ENCODE results near the gene GTF2IRD1. TPM values are rescaled to one million over a fixed set of nuclear protein-coding genes. Genes with fewer than 3 reads are reported as not detected.
A peak's percentile ranks its signal among the peaks of the same experiment; 100 is the strongest.

The GTF2IRD1 gene
- total RNA-seq, 2 donors from 2014 or later = not detected

DNA sequence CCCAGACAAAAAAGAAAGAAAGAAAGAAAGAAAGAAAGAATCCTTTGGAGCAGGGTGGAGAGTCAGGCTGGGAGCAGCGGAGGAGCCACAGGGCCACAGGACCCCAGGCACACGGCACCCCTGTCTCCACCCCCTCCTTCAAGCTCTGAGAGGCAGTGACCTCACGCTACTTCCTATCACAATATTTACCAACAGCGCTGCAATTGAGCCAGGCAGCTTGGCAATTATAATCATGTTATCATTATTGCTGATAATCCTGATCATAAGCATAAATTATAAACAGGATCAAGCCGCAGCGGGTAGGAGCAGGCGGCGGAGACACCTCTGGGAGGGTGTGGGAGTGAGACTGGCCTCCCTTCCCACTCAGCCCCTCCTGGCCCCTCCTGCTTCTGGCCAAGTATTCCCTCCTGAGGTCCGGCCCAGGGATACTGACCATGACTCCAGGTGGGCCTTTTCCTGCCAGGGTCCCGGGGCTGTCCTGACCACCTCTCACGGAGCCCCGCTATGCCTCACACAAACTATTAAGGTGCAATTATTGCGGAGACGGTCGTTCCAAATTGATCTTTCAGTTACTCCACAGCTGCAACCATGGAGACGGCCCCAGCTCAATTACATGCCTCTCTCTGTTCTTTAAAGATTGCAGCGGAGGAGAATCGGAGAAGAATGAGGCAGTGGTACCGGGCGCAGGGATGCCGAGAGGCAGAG is 10.0 kb upstream of the GTF2IRD1 start:
- Mint-ChIP-seq H3K9me3 (no peaks in the 10 kb centered on the region), H3K4me1 (ENCODE audit: low read depth in 2 of 2) (no peaks in the 10 kb centered on the region), H3K4me3 (no peak overlapping the region), H3K36me3 (no peaks in the 10 kb centered on the region), H3K27me3 (peaks cover 0 to 7% of the 10 kb centered on the region in 2 donors), H3K27ac (no peak overlapping the region)
- ATAC-seq (peak in 1 of 2 donors; percentile 43), DNase-seq (ENCODE audit: low spot score) (peak; percentile 38)

GRCh38 chr7:74449144-74449543 is 4.6 kb upstream of the GTF2IRD1 start:
- H3K27me3 Mint-ChIP-seq = peaks cover 10 to 14% of the 10 kb centered on the region in 2 donors
- no peak overlapping the region for H3K4me3 Mint-ChIP-seq
- no peaks in the 10 kb centered on the region for H3K36me3 Mint-ChIP-seq
- H3K4me1 Mint-ChIP-seq (ENCODE audit: low read depth in 2 of 2) = peaks cover 0 to 9% of the 10 kb centered on the region in 2 donors
- no peaks in the 10 kb centered on the region for H3K9me3 Mint-ChIP-seq
- no peak overlapping the region for H3K27ac Mint-ChIP-seq
- ATAC-seq (no peak), DNase-seq (ENCODE audit: low spot score) (no peak)

- Mint-ChIP-seq H3K27ac (no peak overlapping the region), H3K4me3 (no peak overlapping the region), H3K4me1 (ENCODE audit: low read depth in 2 of 2) (peaks cover 0 to 9% of the 10 kb centered on the region in 2 donors), H3K36me3 (no peaks in the 10 kb centered on the region), H3K27me3 (peaks cover 10 to 12% of the 10 kb centered on the region in 2 donors), H3K9me3 (no peaks in the 10 kb centered on the region)
- peak; percentile 64 for DNase-seq (ENCODE audit: low spot score)
- ATAC-seq = peak; percentile 42 to 71
Observed at GRCh38 chr7:74449809-74450397, 3.8 kb upstream of the GTF2IRD1 start.

DNA sequence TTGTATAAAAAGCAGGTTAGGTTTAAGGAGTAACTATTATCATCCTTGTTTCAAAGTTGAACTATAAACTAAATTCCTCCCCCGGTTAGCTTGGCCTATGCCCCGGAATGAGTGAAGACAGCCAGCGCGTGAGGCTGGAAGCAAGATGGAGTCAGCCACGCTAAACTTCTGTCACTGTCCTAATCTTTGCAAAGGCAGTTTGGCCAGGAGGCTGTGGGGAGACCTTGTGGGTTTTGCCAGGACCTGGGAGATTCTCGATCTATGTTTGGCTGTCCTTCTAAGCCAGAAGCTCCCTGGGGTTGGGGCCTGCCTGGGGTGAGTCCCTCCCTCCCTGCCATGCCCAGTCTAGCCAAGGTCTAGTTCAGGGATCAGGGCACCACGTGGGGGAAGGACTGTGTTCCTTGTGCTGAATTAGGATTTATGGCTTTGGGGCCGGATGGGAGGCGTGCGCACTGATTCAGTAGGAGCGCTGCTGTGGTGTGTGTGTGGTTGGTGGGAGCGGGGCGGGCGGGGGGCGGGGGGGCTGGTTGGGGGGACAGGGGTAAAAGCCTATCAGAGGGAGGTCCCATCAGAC is 871 bp upstream of the GTF2IRD1 start:
- H3K4me3 Mint-ChIP-seq = peak overlapping the region; percentile 53
- DNase-seq (ENCODE audit: low spot score) (peak; percentile 49), ATAC-seq (no peak)
- peak overlapping the region; percentile 26 to 62 for H3K27ac Mint-ChIP-seq
- no peaks in the 10 kb centered on the region for H3K9me3 Mint-ChIP-seq
- peaks cover 0 to 9% of the 10 kb centered on the region in 2 donors for H3K4me1 Mint-ChIP-seq (ENCODE audit: low read depth in 2 of 2)
- peaks cover 15 to 20% of the 10 kb centered on the region in 2 donors for H3K27me3 Mint-ChIP-seq
- H3K36me3 Mint-ChIP-seq = no peaks in the 10 kb centered on the region

DNA sequence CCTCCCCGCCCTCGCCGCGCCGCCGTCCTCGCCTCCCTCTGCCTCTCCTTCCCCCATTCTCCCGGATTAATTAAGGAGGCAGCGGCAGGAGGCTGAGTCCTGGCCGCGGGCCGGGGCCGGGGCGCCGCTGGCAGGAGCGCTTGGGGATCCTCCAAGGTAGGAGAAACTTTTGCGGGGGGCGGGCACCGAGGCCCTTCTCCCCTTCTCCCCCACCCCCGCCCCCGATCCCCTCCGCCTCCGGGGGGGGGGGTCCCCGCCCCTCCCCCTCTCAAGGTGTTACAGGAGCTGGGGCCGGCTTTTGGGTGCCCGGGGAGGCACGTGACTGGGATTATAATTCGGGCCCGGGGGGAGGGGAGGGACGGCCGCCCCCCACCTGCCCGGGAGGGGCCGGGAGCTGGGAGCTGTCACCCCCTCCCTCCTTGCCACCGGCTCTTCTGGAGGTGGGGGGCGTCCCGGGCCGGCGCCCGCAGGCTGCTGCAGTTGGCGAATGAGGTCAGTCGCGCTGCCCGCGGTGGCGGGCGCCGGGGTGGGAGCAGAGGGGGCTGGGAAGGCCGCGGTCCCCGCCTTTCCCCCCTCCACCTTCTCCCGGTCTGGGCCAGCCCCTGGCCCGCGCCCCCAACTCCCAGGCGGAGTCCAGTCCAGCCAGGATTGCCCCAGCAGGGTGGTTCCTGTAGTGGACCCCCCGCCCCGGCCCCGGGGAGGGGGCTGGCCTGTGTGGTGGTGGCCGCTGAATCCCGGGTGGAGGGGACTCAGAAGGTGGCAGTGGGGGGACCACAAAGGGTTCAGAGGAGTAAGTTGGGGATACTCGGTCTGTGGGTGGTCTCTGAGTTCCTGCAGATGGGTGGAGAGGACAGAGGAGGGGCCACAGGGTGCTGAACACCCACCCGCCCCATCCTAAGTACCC is 567 bp downstream of the GTF2IRD1 start:
- no peaks in the 10 kb centered on the region for H3K9me3 Mint-ChIP-seq
- no peak overlapping the region for H3K4me3 Mint-ChIP-seq
- peaks cover 15 to 20% of the 10 kb centered on the region in 2 donors for H3K27me3 Mint-ChIP-seq
- peak; percentile 57 for DNase-seq (ENCODE audit: low spot score)
- ATAC-seq = no peak
- peaks cover 0 to 9% of the 10 kb centered on the region in 2 donors for H3K4me1 Mint-ChIP-seq (ENCODE audit: low read depth in 2 of 2)
- H3K36me3 Mint-ChIP-seq = no peaks in the 10 kb centered on the region
- no peak overlapping the region for H3K27ac Mint-ChIP-seq

DNA sequence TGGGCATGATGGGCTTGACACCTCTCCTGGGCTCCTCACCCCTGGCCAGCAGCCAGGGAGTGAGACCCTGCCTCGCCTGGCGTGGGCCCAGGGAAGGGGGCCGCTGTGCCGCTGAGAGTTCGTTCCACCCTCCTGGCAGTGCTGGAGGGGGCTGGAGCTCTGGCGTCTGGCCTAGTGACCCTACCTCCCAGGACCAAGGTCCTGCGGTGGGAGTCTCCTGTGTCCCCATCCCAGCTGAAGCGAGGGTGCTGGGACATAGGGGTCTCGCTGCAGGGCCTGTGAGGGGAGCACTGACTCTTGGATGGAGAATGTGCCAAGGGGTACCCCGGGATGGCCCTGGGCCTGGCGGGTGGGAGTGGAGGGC is 1.2 kb downstream of the GTF2IRD1 start:
- Mint-ChIP-seq H3K9me3 (no peaks in the 10 kb centered on the region), H3K36me3 (no peaks in the 10 kb centered on the region), H3K4me3 (no peak overlapping the region), H3K4me1 (ENCODE audit: low read depth in 2 of 2) (peaks cover 0 to 9% of the 10 kb centered on the region in 2 donors), H3K27me3 (peaks cover 15 to 20% of the 10 kb centered on the region in 2 donors), H3K27ac (no peak overlapping the region)
- peak; percentile 53 for DNase-seq (ENCODE audit: low spot score)
- ATAC-seq = no peak

GRCh38 chr7:74455291-74455804 is 1.6 kb downstream of the GTF2IRD1 start:
- DNase-seq (ENCODE audit: low spot score) (peak; percentile 53), ATAC-seq (no peak)
- Mint-ChIP-seq H3K27ac (no peak overlapping the region), H3K36me3 (no peaks in the 10 kb centered on the region), H3K9me3 (no peaks in the 10 kb centered on the region), H3K4me1 (ENCODE audit: low read depth in 2 of 2) (peaks cover 0 to 9% of the 10 kb centered on the region in 2 donors), H3K27me3 (peaks cover 15 to 20% of the 10 kb centered on the region in 2 donors), H3K4me3 (no peak overlapping the region)

- no peaks in the 10 kb centered on the region for H3K36me3 Mint-ChIP-seq
- no peak overlapping the region for H3K27ac Mint-ChIP-seq
Observed at GRCh38 chr7:74455928-74456327, 2.2 kb downstream of the GTF2IRD1 start.

GRCh38 chr7:74457007-74457406 is 3.3 kb downstream of the GTF2IRD1 start:
- DNase-seq (ENCODE audit: low spot score) (no peak), ATAC-seq (no peak)
- Mint-ChIP-seq H3K4me3 (no peak overlapping the region), H3K9me3 (no peaks in the 10 kb centered on the region), H3K27ac (no peak overlapping the region), H3K4me1 (ENCODE audit: low read depth in 2 of 2) (peaks cover 0 to 9% of the 10 kb centered on the region in 2 donors), H3K27me3 (peaks cover 15 to 20% of the 10 kb centered on the region in 2 donors), H3K36me3 (no peaks in the 10 kb centered on the region)

More at GRCh38 chr7:74455928-74456327, 2.2 kb downstream of the GTF2IRD1 start:
- DNase-seq (ENCODE audit: low spot score) (peak; percentile 20), ATAC-seq (no peak)
- no peak overlapping the region for H3K4me3 Mint-ChIP-seq
- peaks cover 15 to 20% of the 10 kb centered on the region in 2 donors for H3K27me3 Mint-ChIP-seq
- H3K9me3 Mint-ChIP-seq = no peaks in the 10 kb centered on the region
- H3K4me1 Mint-ChIP-seq (ENCODE audit: low read depth in 2 of 2) = peaks cover 0 to 9% of the 10 kb centered on the region in 2 donors

DNA sequence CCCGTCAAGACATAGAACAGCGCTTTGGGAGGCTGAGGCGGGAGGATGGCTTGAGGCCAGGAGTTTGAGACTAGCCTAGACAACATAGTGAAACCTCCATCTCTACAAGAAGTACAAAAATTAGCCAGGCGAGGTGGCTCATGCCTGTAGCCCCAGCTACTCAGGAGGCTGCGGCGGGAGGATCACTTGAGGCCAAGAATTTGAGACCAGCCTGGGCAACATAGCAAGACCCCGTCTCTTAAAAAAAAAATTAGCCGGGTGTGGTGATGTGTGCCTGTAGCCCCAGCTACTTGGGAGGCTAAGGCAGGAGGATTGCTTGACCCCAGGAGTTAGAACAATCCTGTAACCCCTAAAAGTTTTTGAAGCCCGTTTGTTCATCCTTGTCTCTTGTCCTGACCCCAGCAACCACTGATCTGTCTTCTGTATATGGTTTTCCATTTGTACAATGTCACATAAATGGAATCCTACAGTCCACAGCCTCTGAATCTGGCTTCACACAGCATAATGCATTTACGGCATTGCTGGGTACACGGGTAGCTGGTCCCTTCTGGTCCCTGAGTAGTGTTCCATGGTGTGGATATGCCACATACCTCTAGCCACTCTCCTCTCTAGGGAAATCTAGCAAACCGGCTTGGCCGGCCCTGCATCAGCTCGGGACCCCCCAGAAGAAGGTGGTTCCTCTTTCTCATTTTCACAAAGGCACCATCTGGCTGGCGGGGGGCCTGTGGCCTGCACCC is 8.4 kb downstream of the GTF2IRD1 start:
- Mint-ChIP-seq H3K27me3 (peaks cover 4 to 6% of the 10 kb centered on the region in 2 donors), H3K4me1 (ENCODE audit: low read depth in 2 of 2) (no peaks in the 10 kb centered on the region), H3K4me3 (no peak overlapping the region), H3K27ac (no peak overlapping the region), H3K9me3 (no peaks in the 10 kb centered on the region), H3K36me3 (no peaks in the 10 kb centered on the region)
- DNase-seq (ENCODE audit: low spot score) (no peak), ATAC-seq (no peak)

DNA sequence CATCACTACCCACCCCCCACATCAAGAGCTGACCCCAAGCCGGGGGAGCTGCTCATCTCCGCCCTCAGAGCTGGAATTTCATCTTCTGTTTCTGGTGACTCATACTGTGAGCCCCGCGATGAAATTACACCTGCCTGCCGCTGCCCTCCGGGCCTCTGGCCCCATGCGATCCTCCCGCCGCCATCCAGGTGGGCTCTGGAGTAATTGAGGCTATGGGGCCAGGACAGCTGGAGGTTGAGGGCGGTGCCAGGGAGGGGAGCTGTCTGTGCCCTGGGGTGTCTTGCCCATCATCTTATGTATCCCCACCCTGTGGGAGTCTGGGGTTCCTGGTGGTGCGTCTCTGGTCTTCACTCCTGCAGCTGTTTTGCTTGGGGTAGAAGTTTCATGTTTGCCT is 9.0 kb downstream of the GTF2IRD1 start:
- no peaks in the 10 kb centered on the region for H3K36me3 Mint-ChIP-seq
- no peaks in the 10 kb centered on the region for H3K9me3 Mint-ChIP-seq
- DNase-seq (ENCODE audit: low spot score) = no peak
- H3K4me3 Mint-ChIP-seq = no peak overlapping the region
- H3K27me3 Mint-ChIP-seq = peaks cover 0 to 2% of the 10 kb centered on the region in 2 donors
- H3K4me1 Mint-ChIP-seq (ENCODE audit: low read depth in 2 of 2) = no peaks in the 10 kb centered on the region
- H3K27ac Mint-ChIP-seq = no peak overlapping the region
- ATAC-seq = peak in 1 of 2 donors; percentile 25

DNA sequence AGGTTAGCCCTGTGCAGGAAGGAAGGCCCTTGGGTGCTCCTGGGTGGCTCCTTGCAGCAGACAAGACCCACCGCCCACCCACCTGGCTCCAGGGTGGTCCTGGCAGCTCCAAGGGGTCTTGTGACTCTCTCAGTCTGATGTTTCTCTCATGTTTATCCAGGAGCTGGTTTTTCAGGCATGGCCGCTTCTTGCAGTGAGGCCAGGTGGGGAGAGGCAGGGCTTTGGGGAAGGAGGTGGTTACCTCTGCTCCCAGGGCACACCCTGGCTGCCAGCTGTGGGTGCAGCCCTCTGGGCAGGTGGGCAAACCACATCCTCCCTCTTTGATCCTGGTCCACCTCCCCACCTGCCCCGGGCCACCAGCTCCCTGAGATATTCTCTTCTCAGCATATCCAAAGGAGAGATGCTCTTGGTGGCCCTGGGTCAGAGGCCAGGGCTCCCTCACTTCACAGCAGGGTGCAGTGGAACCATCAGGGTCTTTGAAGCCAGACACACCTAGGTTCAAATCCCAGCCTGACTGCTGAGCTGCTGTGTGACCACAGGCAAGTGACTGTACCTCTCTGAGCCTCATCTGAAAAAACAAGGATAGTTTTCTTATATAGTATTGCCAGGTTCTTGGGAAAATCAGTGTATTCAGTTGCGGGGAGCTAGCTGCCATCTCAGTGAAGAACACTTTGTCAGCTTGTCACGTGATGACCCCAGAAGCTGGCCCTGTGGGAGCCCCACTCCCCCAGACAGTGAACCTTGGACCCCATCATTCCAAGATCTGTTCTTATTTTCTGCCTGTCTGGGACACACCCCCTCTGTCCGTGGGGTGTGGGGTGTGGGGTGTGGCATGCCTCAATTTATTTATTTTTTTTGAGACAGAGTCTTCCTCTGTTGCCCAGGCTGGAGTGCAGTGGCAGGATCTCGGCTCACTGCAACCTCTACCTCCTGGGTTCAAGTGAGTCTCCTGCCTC is 11.5 kb downstream of the GTF2IRD1 start:
- ATAC-seq = peak; percentile 13 to 15
- Mint-ChIP-seq H3K36me3 (no peaks in the 10 kb centered on the region), H3K27ac (no peak overlapping the region), H3K27me3 (peaks cover 0 to 2% of the 10 kb centered on the region in 2 donors), H3K4me3 (no peak overlapping the region), H3K4me1 (ENCODE audit: low read depth in 2 of 2) (no peaks in the 10 kb centered on the region), H3K9me3 (no peaks in the 10 kb centered on the region)
- DNase-seq (ENCODE audit: low spot score) = no peak

All from natural killer cell treated with Interleukin-12 subunit alpha and Interleukin-12 subunit beta and Interleukin-15 and Interleukin-18, amount 100 ng/mL, for 72 hours (primary cell).